Effector CD8-positive, alpha-beta T cell (primary cell): Measurements from ENCODE around the gene RPS6KA4.
"Not testable (repeated sequence)": the region's sequence is repeated elsewhere in the genome, so short reads cannot be mapped to it uniquely, and the experiment has no call there.

Experiments
- DNase-seq: peaks from one replicate; lab custom pipeline; 2025; lab: John Stamatoyannopoulos, UW
- total RNA-seq, 4 experiments: gene quantifications; one replicate each; lab custom pipeline; 2026; lab: John Stamatoyannopoulos, UW

The RPS6KA4 gene
- 55.4 to 79.7 (median 67.4) reads per million in 4 experiments for total RNA-seq

DNA sequence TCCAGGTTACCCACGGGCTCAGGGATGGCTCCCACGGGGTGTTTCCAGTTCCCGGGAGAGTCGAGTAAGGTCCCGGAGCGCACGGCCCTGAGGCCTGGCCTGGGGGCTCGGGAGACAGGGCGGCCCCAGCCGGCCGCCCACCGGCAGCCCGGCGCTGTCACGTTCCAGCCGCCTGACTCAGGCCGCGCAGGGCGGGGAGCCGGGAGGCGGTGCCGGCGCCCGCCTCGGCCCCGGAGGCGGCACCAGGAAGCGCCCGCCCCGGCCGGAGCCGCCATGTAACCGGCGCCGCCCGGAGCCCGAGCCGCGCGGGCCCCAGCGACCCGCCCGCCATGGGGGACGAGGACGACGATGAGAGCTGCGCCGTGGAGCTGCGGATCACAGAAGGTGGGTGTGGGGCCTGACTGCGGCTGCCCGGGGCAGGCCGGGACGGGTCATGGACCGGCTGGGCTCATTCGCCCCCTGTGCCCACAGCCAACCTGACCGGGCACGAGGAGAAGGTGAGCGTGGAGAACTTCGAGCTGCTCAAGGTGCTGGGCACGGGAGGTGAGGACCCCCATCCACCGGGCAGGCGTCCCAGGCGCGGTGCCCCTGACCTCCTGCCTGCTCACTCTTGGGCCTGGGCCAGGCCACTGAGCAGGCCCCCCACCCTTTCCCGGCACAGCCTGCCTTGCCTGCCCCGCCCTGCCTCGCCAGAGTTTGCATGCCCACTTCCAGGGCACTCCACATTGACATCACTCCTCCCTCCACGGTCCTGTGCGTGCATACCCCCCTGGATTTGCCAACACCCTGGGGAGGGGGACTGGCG, at the start of gene RPS6KA4:
Gene RPS6KA4, plus strand, starts transcription at position 256 of the 805 bp plus-strand sequence. Its CDS starts 74 bp downstream, at position 330.
- DNase-seq, result no peak

DNA sequence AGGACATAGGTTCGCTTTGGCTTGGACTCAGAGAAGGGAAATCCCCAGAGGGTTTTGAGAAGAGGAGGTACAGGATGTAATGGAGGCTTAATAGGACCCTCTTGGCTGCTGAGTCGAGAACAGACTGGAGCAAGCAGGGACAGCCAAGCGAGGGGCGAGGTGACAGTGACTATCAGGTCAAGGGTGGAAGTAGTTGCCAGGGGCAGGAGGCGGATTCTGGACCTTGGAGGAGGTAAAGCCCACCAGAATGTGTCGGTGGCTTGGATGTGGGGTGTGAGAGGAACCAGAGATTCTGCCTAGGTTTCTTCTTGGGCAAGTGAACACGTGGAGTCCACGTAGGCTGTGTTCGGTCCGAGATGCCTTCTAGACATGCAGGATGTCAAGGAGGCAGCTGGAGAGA, 46.0 kb upstream of the RPS6KA4 start:
- DNase-seq, result no peak

DNA sequence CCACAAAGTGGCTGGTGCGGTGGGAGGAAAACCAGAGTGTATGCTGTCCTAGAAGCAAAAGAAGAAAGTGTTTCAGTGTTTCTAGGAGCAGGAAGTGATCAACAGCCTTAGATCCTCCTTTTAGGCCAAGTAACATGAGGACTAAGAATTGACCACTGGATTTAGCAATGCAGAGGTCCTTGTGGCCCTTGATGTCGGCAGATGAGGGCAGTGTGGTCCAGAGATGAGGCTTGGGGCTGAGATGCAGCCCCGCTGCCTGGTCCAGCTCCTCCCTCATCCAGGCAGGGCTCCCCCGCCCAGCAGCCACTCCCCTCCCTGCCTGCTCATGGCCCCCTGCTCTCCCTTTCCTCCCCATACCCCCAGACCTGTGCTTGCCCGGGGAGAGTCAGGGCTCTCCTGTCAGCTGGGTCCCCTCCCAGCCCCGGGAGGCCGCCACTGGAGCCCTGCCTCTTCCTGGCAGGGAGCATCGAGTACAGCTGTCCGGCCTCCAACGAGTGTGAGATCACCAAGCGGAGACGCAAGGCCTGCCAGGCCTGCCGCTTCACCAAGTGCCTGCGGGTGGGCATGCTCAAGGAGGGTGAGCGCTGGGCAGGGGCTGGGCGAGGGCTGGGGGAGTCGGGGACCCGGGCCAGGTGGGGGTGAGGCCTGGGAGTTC, 45.3 kb upstream of the RPS6KA4 start:
- no peak for DNase-seq

DNA sequence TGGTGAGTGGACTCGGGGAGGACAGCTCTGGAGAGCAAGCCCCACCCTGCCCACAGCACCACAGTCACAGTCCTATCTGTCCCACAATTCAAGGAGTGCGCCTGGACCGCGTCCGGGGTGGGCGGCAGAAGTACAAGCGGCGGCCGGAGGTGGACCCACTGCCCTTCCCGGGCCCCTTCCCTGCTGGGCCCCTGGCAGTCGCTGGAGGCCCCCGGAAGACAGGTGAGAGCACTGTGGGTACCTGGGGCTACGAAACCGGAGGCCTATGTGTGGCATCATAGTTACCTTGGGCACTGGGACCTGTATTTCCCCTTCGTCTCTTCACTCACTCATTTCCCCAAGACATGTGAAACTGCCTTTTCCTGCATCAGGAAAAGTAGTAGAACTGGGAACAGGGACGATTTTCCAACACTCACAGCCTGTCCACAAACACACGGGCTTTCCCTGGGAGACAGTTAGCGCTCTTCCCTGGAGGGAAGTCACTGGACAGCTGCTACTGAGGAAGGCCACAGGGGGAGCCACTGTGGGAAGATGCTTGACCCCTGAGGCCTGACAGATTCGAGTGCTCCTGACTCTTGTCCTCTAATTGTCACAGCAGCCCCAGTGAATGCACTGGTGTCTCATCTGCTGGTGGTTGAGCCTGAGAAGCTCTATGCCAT, 44.7 kb upstream of the RPS6KA4 start:
- DNase-seq, result no peak

DNA sequence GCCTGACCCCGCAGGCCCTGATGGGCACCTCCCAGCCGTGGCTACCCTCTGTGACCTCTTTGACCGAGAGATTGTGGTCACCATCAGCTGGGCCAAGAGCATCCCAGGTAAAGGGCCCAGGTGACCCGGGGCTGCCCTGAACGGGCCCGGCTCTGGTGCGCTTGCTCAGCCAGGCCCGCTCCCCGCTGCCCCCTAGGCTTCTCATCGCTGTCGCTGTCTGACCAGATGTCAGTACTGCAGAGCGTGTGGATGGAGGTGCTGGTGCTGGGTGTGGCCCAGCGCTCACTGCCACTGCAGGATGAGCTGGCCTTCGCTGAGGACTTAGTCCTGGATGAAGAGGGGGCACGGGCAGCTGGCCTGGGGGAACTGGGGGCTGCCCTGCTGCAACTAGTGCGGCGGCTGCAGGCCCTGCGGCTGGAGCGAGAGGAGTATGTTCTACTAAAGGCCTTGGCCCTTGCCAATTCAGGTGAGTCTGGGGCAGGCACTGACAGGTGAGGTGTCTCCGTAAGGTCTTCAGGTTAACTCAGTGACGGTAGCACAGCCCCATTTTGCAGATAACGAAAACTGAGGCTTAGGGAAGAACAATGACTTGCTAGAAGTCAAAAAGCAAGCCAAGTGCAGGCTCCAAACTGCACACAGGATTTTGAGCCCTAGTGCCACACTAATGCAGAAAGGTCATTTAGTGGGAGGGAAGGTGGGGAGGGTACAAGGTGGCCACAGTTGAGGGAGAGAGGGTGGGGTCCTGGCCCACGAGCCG, 44.0 kb upstream of the RPS6KA4 start:
- DNase-seq, result no peak

DNA sequence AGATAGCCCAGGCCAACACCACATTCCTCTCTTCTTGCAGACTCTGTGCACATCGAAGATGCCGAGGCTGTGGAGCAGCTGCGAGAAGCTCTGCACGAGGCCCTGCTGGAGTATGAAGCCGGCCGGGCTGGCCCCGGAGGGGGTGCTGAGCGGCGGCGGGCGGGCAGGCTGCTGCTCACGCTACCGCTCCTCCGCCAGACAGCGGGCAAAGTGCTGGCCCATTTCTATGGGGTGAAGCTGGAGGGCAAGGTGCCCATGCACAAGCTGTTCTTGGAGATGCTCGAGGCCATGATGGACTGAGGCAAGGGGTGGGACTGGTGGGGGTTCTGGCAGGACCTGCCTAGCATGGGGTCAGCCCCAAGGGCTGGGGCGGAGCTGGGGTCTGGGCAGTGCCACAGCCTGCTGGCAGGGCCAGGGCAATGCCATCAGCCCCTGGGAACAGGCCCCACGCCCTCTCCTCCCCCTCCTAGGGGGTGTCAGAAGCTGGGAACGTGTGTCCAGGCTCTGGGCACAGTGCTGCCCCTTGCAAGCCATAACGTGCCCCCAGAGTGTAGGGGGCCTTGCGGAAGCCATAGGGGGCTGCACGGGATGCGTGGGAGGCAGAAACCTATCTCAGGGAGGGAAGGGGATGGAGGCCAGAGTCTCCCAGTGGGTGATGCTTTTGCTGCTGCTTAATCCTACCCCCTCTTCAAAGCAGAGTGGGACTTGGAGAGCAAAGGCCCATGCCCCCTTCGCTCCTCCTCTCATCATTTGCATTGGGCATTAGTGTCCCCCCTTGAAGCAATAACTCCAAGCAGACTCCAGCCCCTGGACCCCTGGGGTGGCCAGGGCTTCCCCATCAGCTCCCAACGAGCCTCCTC, 43.1 kb upstream of the RPS6KA4 start:
- not testable (repeated sequence) for DNase-seq

DNA sequence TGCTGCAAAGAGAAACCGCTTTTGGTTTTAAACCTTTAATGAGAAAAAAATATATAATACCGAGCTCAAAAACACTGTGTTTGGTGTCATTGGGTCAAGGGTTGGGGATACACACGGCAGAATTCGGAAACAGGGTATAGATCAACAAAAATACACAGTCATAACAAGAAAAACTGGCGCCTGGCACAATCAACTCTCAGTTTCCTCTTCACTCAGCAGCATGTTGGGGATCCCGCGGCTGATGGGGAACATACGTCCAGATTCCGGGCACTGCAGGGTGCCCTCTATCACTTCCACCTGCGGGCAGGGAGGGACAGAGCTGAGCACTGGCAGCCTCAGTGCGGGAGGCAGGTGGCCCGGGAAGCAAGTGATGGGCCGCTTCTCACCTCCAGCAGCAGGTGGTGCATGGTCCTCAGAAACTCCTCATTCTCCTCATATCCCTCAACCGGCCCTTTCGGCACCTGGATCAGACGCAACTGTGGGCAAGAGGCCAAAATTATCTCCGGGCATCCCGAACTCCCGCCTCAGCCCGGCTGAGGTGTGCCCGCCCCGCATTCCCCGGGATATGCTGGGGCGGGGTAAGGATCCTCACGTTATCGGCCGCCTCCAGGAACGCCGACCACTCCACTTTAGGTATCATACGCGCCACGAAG, 42.2 kb upstream of the RPS6KA4 start:
- no peak for DNase-seq

DNA sequence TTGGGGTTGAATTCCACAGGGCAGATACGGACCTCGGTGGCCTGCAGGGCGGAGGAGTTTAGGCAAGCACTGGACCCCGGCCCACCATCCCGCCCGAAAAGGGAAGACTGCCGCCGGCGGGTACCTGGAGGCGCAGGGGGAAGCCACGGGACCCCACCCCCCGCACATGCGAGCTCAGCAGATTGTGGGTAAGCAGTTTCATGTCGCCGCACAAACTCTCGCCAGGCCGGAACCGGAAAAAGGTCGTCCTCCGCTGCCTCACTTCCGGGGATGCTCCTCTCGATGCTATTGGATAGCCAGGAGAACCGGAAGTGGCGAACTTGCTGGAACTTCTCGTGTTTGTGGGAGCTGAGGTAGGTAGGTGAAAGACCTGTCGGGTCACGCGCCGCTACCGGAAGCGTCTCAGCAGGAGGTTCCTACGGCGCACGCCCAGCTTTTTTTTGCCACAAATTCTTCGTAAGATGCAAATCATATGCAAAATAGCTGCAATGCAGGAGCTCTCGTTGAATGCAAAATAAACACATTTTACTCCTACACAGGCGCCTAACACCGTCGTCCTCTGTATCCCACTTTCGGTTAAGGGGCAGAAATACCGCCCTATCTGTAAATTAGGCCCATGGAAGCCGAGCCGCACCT, 41.5 kb upstream of the RPS6KA4 start, which contains the start of gene TRMT112:
Gene TRMT112, minus strand, starts transcription at position 235 of the 636 bp plus-strand sequence. Its CDS starts 33 bp downstream, at position 202.
- DNase-seq, result peak; percentile 92

DNA sequence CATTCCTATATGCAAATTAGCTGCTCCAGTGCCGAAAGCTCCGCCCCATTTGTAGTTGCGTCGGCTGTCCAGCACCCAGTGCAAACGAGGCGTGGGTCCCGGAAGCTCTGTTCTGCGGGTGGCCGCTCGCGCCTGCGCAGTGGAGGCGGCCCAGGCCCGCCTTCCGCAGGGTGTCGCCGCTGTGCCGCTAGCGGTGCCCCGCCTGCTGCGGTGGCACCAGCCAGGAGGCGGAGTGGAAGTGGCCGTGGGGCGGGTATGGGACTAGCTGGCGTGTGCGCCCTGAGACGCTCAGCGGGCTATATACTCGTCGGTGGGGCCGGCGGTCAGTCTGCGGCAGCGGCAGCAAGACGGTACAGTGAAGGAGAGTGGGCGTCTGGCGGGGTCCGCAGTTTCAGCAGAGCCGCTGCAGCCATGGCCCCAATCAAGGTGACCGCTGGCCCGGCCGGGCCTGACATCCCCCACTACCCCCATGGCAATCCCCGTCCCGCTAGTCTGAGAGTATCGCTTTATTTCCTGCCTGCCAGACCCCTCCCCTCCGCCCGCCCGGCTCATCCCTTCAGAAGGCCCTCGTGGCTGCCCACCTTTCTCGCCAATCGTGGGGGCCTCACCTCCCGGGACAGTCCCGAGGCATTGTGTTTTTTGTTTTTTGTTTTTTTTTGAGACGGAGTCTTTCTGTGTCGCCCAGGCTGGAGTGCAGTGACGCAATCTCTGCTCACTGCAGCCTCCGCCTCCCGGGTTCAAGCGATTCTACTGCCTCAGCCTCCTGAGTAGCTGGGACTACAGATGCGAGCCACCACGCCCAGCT, 40.8 kb upstream of the RPS6KA4 start, which contains the start of gene PRDX5:
Gene PRDX5, plus strand, starts transcription at position 161 of the 805 bp plus-strand sequence. Its CDS starts 95 bp downstream, at position 256.
- peak; percentile 88 for DNase-seq

DNA sequence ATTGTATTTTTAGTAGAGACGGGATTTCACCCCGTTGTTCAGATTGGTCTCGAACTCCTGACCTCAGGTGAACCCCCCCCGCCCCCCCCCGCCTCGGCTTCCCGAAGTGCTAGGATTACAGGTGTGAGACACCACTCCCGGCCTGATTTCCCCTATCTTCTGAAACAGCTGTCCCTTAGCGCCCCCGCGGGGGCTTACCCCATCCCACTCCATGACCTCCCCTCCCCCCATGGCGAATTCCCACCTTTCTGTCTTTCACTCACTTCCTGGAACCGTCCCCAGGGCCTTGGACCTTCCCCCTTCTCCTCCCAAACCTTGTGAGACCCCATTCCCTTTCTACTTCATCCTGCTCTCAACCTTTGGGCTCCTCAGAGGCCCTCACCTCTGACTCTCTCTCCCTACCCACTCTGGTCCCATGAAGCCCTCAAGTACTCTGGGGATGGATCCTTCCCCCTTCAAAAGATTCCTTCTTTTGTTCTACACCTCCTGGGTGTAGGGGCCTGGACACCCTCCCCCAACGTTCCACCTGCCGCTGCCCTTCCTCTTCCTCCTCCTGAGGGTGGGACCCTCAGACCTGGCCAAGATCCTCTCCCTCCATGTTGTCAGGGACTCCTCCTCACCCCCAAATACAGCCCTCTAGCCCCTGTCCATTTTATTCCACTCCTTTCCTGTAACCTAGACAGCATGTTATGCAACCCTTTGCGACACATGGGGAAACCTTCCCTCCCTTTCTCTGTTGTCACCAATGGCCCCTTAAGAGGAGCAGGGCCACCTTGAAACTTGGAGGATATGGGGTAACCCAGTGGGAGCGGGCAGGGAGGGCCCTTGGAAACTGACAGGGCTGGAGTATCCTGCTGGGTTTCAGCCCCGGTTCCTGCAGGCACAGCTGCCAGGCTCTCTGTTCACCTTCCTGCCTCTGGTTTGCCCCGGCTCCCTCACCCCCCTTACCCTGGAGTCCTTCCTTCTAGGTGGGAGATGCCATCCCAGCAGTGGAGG, 39.9 kb upstream of the RPS6KA4 start:
- no peak for DNase-seq

DNA sequence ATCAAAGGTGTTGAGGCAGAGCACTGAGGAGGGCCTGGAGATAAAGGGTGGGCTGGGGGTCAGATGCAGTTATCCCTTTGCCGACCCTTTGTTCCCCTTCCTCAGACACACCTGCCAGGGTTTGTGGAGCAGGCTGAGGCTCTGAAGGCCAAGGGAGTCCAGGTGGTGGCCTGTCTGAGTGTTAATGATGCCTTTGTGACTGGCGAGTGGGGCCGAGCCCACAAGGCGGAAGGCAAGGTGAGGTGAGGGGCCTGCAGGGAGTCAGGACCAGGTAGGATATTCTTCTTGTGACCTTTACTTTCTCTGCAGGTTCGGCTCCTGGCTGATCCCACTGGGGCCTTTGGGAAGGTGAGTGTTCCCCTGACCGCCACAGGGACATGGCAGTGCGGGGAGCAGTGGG, 38.4 kb upstream of the RPS6KA4 start:
- DNase-seq, result no peak

DNA sequence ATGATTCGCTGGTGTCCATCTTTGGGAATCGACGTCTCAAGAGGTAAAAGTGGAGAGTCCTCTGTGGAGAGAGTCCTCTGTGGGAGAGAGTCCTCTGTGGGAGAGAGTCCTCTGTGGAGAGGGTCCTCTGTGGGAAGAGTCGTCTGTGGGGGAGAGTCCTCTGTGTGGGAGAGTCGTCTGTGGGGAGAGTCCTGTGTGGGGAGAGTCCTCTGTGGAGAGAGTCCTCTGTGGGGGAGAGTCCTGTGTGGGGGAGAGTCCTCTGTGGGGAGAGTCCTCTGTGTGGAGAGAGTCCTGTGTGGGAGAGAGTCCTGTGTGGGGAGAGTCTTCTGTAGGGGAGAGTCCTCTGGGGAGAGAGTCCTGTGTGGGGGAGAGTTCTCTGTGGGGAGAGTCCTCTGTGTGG, 37.9 kb upstream of the RPS6KA4 start:
- DNase-seq, result no peak

DNA sequence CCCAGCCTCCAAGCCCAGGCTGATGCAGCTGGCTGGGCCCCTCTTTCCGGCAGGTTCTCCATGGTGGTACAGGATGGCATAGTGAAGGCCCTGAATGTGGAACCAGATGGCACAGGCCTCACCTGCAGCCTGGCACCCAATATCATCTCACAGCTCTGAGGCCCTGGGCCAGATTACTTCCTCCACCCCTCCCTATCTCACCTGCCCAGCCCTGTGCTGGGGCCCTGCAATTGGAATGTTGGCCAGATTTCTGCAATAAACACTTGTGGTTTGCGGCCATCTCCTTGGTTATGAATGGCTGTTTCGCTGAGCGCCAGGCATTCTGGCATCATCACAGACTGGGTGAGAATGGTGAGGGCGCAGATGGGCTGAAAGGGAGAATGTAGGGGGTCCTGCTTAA, 37.4 kb upstream of the RPS6KA4 start:
- DNase-seq, result no peak

DNA sequence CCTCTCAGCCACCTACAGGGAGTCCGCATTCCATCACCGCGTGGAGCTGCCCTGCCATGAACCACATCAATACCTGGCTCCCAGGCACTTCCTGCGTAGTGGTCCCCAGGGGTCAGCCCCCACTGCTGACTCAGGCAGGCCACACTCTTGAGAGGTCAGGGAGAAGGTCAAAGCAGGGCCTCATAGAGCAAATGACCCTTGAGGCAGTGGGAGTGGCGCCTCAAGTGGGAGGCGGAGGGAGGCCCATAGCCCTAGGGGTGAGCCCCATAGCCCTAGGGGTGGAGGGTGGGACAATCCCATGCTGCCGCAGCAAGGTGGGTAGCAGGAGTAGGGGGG, 36.1 kb upstream of the RPS6KA4 start:
- no peak for DNase-seq

DNA sequence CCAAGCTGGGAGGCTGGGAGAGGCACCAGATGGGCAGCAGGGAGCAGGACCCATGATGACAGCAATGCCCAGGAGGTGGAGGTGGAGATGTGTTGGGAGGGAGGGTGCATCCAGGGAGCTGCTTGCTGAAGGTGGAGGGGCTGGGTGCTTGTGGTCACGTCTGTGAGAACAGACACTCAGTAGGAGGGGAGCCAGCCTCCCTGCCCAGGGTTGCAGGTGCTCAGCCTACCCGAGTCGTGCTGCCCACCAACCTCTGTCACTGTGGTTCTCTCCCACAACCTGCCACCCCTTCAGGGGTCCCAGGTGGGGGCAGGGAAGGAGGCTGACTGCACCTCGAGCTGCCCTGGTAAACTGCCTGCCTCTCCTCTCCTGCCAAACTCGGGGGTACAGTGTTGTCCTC, 35.6 kb upstream of the RPS6KA4 start:
- no peak for DNase-seq

DNA sequence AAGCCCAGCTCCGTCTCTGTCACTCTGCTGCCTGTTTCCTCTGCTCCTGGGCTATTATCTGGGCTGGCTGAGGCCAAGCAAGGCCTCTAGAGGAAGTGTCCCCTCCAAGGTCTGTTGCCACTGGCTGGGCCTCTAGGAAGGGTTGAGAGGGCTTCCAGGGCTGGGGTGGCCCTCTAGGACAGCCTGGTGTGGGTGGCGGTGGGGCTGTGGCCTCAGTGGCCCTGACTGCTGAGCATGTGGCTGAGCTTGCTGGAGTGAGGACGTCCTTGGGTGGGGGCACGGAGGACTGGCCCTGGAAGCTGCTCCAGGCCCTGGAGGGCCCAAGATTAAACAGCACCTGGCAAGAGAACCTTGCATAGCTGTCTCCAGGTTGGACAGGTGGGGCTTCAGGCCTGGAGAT, 35.0 kb upstream of the RPS6KA4 start:
- DNase-seq, result not testable (repeated sequence)

DNA sequence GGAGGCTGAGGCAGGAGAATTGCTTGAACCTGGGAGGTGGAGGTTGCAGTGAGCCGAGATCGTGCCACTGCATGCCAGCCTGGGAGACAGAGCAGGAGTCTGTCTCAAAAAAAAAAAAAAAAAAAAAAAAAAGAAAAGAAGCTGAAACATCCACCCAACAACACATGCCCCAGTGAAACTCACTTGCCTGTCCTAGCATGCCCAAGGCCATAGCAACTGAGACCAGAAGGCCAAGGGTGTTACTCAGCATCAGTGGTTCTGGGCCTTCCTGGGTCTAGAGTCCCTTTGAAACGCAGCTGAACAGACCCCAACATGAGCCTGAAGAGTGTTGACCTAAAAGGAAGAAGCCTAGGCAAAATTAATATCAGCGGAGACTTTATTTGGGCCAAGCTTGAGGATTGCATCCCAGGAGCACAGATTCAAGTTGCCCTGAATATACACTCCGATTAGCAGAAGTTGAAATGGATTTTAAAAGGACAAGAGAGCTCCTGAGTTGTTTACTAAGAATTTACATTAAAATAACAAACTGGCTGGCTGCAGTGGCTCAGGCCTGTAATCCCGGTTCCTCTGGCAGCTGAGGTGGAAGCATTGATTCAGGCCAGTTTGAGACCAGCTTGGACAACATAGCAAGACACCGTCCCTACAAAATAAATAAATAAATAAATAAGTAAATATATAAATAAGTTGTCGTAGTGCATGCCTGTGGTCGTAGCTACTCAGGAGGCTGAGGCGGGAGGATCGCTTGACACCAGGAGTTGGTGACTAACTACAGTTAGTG, 34.1 kb upstream of the RPS6KA4 start:
- no peak for DNase-seq
